ENCODE results near the gene C22orf31. TPM values are rescaled to one million over a fixed set of nuclear protein-coding genes. Genes with fewer than 3 reads are reported as not detected.
"Not testable (repeated sequence)": the region's sequence is repeated elsewhere in the genome, so short reads cannot be mapped to it uniquely, and the experiment has no call there.

Gene C22orf31
- total RNA-seq, 1 donor from 2014 or later = not detected

DNA sequence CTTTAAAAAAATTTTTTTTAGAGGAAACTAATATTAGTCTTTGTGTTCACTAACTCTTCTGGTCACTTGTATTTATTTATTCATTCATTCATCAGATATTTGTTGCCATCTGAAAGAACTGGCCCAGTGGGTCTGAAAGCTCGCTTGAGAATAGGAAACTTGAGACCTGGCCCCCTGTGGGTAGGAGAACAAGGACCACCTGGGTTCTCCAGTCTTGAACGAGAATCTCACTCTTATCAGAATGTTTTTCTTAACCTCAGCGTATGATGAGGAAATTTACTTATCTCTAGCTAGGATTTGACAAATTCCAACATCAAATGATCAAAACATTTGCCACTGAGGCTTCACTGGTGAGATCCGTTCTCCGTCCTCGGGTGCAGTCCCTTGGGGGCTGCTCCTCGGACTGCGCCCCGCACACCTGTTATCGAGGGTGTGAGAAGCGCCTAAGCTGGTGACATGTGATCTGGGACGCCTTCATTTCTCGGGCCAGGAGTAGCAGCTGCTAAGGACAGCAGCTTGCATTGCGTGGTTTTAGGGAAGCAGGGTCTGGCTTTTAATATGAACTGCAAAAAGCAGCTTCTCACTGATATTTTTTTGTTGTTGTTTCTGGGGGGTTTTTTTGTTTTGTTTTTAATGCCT, 6.3 kb downstream of the C22orf31 start:
- no peak for DNase-seq (ENCODE audit: low read depth)

- no peak for DNase-seq (ENCODE audit: low read depth)
Measured at GRCh38 chr22:29054251-29054767, 7.3 kb downstream of the C22orf31 start.

- no peak for DNase-seq (ENCODE audit: low read depth)
Measured at GRCh38 chr22:29053048-29053702, 8.5 kb downstream of the C22orf31 start.

DNA sequence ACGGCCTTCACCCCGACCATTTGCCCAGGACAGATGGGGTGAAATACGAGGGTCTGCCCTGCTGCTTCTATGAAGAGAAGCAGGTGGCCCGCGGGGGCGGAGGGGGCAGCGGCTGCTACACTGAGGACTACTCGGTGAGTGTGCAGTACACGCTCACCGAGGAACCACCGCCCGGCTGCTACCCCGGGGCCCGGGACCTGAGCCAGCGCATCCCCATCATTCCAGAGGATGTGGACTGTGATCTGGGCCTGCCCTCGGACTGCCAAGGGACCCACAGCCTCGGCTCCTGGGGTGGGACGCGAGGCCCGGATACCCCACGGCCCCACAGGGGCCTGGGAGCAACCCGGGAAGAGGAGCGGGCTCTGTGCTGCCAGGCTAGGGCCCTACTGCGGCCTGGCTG, 11.2 kb downstream of the C22orf31 start:
- no peak for DNase-seq (ENCODE audit: low read depth)

GRCh38 chr22:29049655-29050263, 11.9 kb downstream of the C22orf31 start:
- DNase-seq (ENCODE audit: low read depth) = no peak

GRCh38 chr22:29048822-29049654, 12.6 kb downstream of the C22orf31 start:
- DNase-seq (ENCODE audit: low read depth) = no peak

- DNase-seq (ENCODE audit: low read depth) = peak; percentile 93
Measured at GRCh38 chr22:29044657-29045176, 16.9 kb downstream of the C22orf31 start.

GRCh38 chr22:29043906-29044575, 17.6 kb downstream of the C22orf31 start:
- peak; percentile 94 for DNase-seq (ENCODE audit: low read depth)

- peak; percentile 55 for DNase-seq (ENCODE audit: low read depth)
Measured at GRCh38 chr22:29041408-29041807, 20.2 kb downstream of the C22orf31 start.

- peak; percentile 87 for DNase-seq (ENCODE audit: low read depth)
Measured at GRCh38 chr22:29040385-29041275, 21.0 kb downstream of the C22orf31 start.

- DNase-seq (ENCODE audit: low read depth) = not testable (repeated sequence)
Measured at GRCh38 chr22:29039684-29040083, 21.9 kb downstream of the C22orf31 start.

DNA sequence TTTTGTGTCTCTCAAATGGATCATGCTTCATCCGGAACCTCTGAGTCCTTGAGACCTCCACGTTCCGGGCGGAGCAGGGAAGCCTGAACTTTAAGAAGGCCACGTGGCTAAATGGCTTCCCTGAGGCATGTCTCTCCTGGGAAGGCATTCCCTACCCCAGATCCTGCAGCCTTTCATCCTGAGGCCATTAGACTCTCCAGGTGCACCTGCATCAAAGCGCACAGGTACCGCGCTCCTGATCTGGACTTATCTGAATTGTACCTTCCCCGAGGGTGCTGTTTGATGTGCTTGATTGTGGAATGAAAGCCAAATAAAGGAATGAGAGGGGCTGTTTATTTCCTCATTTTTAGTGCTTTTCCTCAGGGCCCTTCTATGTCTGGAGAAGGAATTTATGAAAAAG, 22.5 kb downstream of the C22orf31 start:
- no peak for DNase-seq (ENCODE audit: low read depth)

GRCh38 chr22:29037340-29037932, 24.2 kb downstream of the C22orf31 start:
- no peak for DNase-seq (ENCODE audit: low read depth)

DNA sequence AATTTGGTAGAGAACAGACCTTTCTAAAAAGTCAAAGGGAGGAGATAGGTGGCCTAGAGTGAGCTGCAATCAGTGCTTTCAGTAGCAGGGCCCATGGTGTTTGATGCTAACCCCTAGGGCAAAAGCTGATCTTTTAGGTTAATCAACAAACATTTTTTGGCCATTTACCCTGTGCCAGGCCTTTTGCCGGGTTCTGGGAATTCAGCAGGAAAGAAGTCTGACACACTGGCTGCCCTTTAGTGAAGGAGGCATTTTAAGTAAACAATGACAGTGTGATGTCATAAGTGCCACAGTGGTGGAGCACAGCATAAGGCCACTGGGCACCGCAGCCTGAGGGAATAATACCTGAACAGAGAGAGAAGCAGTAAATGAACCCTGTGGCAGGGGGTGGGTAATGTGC, 29.0 kb downstream of the C22orf31 start:
- peak; percentile 94 for DNase-seq (ENCODE audit: low read depth)

- no peak for DNase-seq (ENCODE audit: low read depth)
Measured at GRCh38 chr22:29032014-29032475, 29.6 kb downstream of the C22orf31 start.

- peak; percentile 99 for DNase-seq (ENCODE audit: low read depth)
Measured at GRCh38 chr22:29031227-29032011, 30.2 kb downstream of the C22orf31 start.

DNA sequence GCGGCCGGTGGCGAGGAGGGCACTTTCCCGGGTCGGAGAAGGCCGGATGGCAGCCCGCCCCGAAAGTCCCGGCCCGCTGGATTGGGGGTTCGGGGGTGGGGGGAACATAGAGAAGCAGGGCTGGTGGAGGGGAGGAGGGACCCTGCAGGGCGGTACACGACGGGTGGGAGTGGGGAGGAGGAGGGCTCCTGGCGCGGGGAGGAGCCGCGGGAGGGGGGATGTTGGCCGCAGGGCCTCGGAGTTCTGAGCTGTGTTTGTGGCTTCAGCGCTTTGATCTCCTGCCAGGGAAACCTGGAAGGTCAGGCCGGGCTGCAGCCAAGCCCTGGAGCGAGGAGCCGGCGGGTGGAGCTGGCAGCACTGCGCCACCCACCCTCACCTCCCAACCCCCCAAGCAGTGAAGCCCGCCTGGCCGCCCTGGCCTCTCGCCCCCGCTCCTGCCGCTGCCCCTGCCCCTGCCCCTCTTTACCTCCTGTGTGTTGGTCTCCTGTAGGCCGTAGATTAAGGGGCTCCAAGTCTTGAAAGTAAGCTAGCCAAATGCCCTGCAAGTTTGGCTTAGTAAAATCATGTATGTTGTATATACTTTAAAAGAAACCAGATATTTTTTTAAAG, 30.9 kb downstream of the C22orf31 start:
- DNase-seq (ENCODE audit: low read depth) = peak; percentile 86

- peak; percentile 86 for DNase-seq (ENCODE audit: low read depth)
Measured at GRCh38 chr22:29030016-29030617, 31.5 kb downstream of the C22orf31 start.

All from renal cortical epithelial cell (primary cell).